ENCODE measurements around the gene HPSE2.

Gene HPSE2

GRCh38 chr10:98469001-98469931, 766.4 kb downstream of the HPSE2 start:
- no peak for TF ChIP-seq YY1 (IDR thresholded peaks at IDR 0.05; ENCODE audit: insufficient read depth, insufficient read length)
- TF ChIP-seq SUZ12 (IDR thresholded peaks at IDR 0.05; ENCODE audit: extremely low read depth, insufficient read depth, insufficient read length): no peak
- peaks cover 20% of the 10 kb centered on the region for H3K27me3 ChIP-seq (ENCODE audit: insufficient read depth, insufficient read length)
- no peaks in the 10 kb centered on the region for H3K9me3 ChIP-seq (ENCODE audit: insufficient read depth, low read length)
- no peaks in the 10 kb centered on the region for H3K36me3 ChIP-seq (ENCODE audit: insufficient read depth, insufficient read length, low read length)
- H3K9ac ChIP-seq (ENCODE audit: insufficient read length, low read depth): no peak overlapping the region
- no peak for DNase-seq (ENCODE audit: low read depth, low spot score)
- H3K4me3 ChIP-seq (ENCODE audit: insufficient read length, low read depth): no peak overlapping the region
- H3K4me1 ChIP-seq (ENCODE audit: insufficient read depth, insufficient read length): no peaks in the 10 kb centered on the region

GRCh38 chr10:98467506-98468318, 767.9 kb downstream of the HPSE2 start:
- peak; percentile 72 for DNase-seq (ENCODE audit: low read depth, low spot score)
- H3K27me3 ChIP-seq (ENCODE audit: insufficient read depth, insufficient read length): peaks cover 20% of the 10 kb centered on the region

GRCh38 chr10:98466861-98467505, 768.7 kb downstream of the HPSE2 start:
- no peak for DNase-seq (ENCODE audit: low read depth, low spot score)
- Histone ChIP-seq H3K27me3 (ENCODE audit: insufficient read depth, insufficient read length) (peaks cover 20% of the 10 kb centered on the region), H3K4me3 (ENCODE audit: insufficient read length, low read depth) (no peak overlapping the region), H3K9ac (ENCODE audit: insufficient read length, low read depth) (no peak overlapping the region), H3K4me1 (ENCODE audit: insufficient read depth, insufficient read length) (no peaks in the 10 kb centered on the region), H3K9me3 (ENCODE audit: insufficient read depth, low read length) (no peaks in the 10 kb centered on the region), H3K36me3 (ENCODE audit: insufficient read depth, insufficient read length, low read length) (no peaks in the 10 kb centered on the region)
- TF ChIP-seq ZNF274 (IDR thresholded peaks at IDR 0.05; ENCODE audit: low read depth, low read length) (no peak), YY1 (IDR thresholded peaks at IDR 0.05; ENCODE audit: insufficient read depth, insufficient read length) (no peak), SUZ12 (IDR thresholded peaks at IDR 0.05; ENCODE audit: extremely low read depth, insufficient read depth, insufficient read length) (no peak)

More at GRCh38 chr10:98467506-98468318, 767.9 kb downstream of the HPSE2 start:
- no peak for TF ChIP-seq YY1 (IDR thresholded peaks at IDR 0.05; ENCODE audit: insufficient read depth, insufficient read length)
- TF ChIP-seq SUZ12 (IDR thresholded peaks at IDR 0.05; ENCODE audit: extremely low read depth, insufficient read depth, insufficient read length): no peak
- no peak for TF ChIP-seq ZNF274 (IDR thresholded peaks at IDR 0.05; ENCODE audit: low read depth, low read length)
- H3K4me1 ChIP-seq (ENCODE audit: insufficient read depth, insufficient read length): no peaks in the 10 kb centered on the region
- H3K9me3 ChIP-seq (ENCODE audit: insufficient read depth, low read length): no peaks in the 10 kb centered on the region
- peak overlapping the region; percentile 51 for H3K9ac ChIP-seq (ENCODE audit: insufficient read length, low read depth)
- H3K4me3 ChIP-seq (ENCODE audit: insufficient read length, low read depth): peak overlapping the region; percentile 29
- no peaks in the 10 kb centered on the region for H3K36me3 ChIP-seq (ENCODE audit: insufficient read depth, insufficient read length, low read length)

GRCh38 chr10:98465866-98466265, 769.8 kb downstream of the HPSE2 start:
- TF ChIP-seq SUZ12 (IDR thresholded peaks at IDR 0.05; ENCODE audit: extremely low read depth, insufficient read depth, insufficient read length): no peak
- Histone ChIP-seq H3K4me3 (ENCODE audit: insufficient read length, low read depth) (no peak overlapping the region), H3K9me3 (ENCODE audit: insufficient read depth, low read length) (no peaks in the 10 kb centered on the region), H3K9ac (ENCODE audit: insufficient read length, low read depth) (no peak overlapping the region), H3K4me1 (ENCODE audit: insufficient read depth, insufficient read length) (no peaks in the 10 kb centered on the region), H3K27me3 (ENCODE audit: insufficient read depth, insufficient read length) (peaks cover 20% of the 10 kb centered on the region), H3K36me3 (ENCODE audit: insufficient read depth, insufficient read length, low read length) (no peaks in the 10 kb centered on the region)
- no peak for DNase-seq (ENCODE audit: low read depth, low spot score)

- Histone ChIP-seq H3K9me3 (ENCODE audit: insufficient read depth, low read length) (no peaks in the 10 kb centered on the region), H3K4me3 (ENCODE audit: insufficient read length, low read depth) (no peak overlapping the region), H3K4me1 (ENCODE audit: insufficient read depth, insufficient read length) (no peaks in the 10 kb centered on the region), H3K27me3 (ENCODE audit: insufficient read depth, insufficient read length) (peaks cover 16% of the 10 kb centered on the region), H3K36me3 (ENCODE audit: insufficient read depth, insufficient read length, low read length) (no peaks in the 10 kb centered on the region), H3K9ac (ENCODE audit: insufficient read length, low read depth) (no peak overlapping the region)
- TF ChIP-seq YY1 (IDR thresholded peaks at IDR 0.05; ENCODE audit: insufficient read depth, insufficient read length) (no peak), ZNF274 (IDR thresholded peaks at IDR 0.05; ENCODE audit: low read depth, low read length) (no peak), SUZ12 (IDR thresholded peaks at IDR 0.05; ENCODE audit: extremely low read depth, insufficient read depth, insufficient read length) (no peak)
- DNase-seq (ENCODE audit: low read depth, low spot score): no peak
Measured at GRCh38 chr10:98463976-98464754, 771.5 kb downstream of the HPSE2 start.

- DNase-seq (ENCODE audit: low read depth, low spot score): no peak
- H3K9ac ChIP-seq (ENCODE audit: insufficient read length, low read depth): no peak overlapping the region
- no peaks in the 10 kb centered on the region for H3K4me1 ChIP-seq (ENCODE audit: insufficient read depth, insufficient read length)
- H3K9me3 ChIP-seq (ENCODE audit: insufficient read depth, low read length): no peaks in the 10 kb centered on the region
- H3K4me3 ChIP-seq (ENCODE audit: insufficient read length, low read depth): no peak overlapping the region
- TF ChIP-seq YY1 (IDR thresholded peaks at IDR 0.05; ENCODE audit: insufficient read depth, insufficient read length): no peak
- peaks cover 5% of the 10 kb centered on the region for H3K27me3 ChIP-seq (ENCODE audit: insufficient read depth, insufficient read length)
- H3K36me3 ChIP-seq (ENCODE audit: insufficient read depth, insufficient read length, low read length): no peaks in the 10 kb centered on the region
Measured at GRCh38 chr10:98463016-98463415, 772.6 kb downstream of the HPSE2 start.

Measured in NT2/D1 (cell line).